ENCODE data around the gene GPC6. TPM values are rescaled to one million over a fixed set of nuclear protein-coding genes. Genes with fewer than 3 reads are reported as not detected.

The GPC6 gene
- total RNA-seq, 1 experiment from 2014 or later, result 5.1 TPM

- no peak for DNase-seq (ENCODE audit: low spot score)
These were observed 41.9 kb downstream of the GPC6 start for GRCh38 chr13:93268327-93269028.

DNA sequence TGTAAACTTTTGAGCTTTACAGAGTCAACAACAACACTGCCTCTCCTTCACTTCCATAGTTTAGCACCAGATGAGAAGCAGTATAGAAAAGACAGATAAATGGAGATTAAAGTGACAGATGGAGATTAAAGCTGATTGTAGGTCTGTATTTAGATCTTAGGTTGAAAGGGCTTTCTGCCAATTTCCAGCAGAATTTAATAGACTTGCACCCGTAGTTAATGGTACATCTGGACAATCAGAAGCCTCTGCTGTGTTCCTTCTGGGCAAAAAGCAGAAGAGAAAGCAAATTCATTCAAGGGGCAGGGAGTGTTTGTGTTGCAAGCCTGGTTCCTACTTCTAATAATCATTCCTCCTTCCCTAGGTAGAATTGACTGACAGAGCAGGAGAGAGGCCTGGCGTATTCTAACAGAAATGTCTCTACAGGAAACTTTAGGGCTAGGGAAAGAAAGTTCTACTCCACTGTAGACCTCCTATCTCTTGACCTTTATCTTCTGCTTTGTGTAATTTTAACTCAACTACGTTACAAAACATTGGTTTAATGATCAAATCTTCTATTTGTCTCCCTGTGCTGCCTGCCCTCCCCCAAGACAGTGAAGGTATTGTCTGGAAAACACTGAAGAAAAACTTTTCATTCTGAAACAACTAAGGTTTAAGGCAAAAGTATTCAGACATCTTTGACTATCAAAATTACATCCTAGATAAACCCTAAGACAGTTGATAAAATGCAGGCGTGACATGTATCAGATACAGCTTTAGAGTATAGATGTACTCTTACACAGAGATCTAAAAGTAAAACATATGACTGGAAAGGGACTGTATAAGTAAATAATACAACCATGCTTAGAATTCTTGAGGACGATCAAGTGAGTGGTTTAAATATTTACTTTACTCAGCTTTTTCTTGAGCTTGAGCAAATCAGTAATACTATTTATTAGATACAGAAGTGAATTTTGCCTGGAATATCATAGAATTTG is 44.4 kb downstream of the GPC6 start:
- DNase-seq (ENCODE audit: low spot score), result no peak

- DNase-seq (ENCODE audit: low spot score), result no peak
These were observed 53.4 kb downstream of the GPC6 start for GRCh38 chr13:93279982-93280381.

DNA sequence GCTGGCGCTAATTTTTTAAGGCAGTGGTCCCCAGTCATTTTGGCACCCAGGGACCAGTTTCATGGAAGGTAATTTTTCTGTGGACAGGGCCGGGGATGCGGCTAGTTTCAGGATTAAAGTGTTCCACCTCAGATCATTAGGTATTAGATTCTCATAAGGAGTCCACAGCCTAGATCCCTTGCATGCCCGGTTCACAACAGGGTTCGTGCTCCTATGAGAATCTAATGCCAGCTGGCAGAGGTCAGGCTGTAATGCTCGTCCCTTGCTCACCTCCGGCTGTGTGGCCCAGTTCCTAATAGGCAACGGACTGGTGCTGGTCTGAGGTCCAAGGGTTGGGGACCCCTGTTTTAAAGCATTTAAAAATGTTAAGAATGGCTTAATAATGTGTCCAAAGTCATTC is 54.1 kb downstream of the GPC6 start:
- no peak for DNase-seq (ENCODE audit: low spot score)

DNA sequence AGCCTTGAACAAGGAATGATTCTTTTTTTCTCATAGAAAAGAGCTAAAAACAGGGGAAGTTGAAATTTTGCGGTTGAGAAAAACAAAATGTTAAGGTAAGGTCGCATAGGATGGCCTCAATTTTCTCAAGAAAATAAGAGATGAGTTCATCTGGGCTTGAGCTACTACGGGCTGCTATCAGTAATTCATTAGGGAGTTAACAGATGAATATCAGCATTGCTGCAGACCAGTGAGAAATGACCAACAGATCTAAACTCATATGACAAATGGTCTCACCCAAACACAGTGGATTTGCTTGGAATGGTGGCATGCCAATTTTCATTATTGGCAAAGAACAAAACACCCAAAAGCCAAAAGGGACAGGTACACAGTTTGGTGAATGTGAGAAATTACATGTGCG is 56.6 kb downstream of the GPC6 start:
- no peak for DNase-seq (ENCODE audit: low spot score)

GRCh38 chr13:93284064-93284463 is 57.5 kb downstream of the GPC6 start:
- DNase-seq (ENCODE audit: low spot score), result no peak

- DNase-seq (ENCODE audit: low spot score), result no peak
These were observed 59.4 kb downstream of the GPC6 start for GRCh38 chr13:93286047-93286446.

- DNase-seq (ENCODE audit: low spot score), result no peak
These were observed 62.4 kb downstream of the GPC6 start for GRCh38 chr13:93289053-93289452.

DNA sequence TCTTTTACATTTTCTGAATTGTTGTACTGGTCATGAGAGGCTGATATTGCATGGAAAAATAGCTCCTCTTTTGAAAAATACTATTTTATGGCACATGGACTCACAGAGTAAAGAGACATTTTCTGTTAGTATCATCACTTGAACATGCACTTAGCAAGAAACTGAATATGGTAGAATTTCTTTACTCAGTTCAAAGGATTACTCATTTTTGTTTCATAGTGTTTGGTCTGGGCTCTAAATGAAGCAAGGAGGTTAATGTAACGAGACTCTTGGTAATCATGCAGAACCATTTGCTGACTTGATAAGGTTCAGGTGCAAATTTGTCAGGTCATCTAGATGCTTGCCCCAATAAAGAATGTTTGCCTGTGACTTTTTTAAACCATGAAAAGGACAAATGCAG is 63.2 kb downstream of the GPC6 start:
- DNase-seq (ENCODE audit: low spot score), result no peak

DNA sequence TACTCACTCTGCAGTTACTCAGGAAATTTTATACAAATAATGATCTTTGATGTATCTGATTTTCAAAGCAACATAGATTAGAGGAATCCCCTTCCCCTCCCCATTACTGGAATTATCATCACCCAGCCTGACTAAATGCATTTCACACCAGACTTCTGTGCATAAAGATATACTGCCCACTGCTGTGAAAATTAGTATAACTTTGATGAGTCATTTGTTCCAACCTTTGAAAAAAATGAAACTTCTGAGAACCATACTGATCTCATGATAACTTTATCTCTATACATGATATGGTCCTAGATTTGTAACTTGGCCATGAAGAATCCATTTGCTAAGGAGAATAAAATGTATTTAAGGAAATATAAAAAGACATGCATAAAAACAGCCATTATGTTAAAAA is 63.9 kb downstream of the GPC6 start:
- peak; percentile 21 for DNase-seq (ENCODE audit: low spot score)

DNA sequence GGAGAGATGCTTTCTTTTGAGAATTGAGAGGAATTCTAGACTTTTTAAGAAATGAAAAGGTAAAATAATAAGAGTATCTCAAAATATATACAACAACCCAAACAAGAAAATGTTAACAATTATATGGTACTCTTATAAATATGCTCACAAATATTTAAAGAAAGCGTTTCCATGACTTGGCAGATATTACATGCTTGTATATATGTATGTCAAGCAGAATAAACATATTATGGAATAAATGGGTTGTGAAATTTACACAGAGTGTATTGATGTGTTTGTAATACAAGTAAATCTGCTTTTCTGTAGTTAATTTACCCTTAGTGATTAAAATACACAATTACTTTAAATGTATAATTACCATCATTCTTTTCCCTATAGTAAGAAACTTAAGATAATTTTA is 65.8 kb downstream of the GPC6 start:
- no peak for DNase-seq (ENCODE audit: low spot score)

DNA sequence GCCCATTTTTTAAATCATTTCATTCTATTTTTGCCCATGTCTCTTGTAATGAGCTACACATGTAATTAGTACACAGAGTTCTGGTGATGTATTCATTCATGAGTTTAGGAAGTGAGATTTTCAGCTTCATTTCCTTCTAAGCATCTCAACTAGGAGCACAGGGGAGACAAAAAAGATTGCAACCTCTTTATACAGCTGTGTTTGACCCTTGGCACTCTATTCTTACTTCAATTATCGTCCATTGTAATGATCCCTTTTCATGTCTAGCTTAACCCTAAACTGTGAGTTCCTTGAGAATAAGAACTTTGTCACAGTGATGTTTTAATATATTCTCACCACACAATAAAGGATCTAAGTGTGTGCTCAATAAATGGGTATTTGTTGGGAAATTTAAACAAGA is 67.1 kb downstream of the GPC6 start:
- no peak for DNase-seq (ENCODE audit: low spot score)

DNA sequence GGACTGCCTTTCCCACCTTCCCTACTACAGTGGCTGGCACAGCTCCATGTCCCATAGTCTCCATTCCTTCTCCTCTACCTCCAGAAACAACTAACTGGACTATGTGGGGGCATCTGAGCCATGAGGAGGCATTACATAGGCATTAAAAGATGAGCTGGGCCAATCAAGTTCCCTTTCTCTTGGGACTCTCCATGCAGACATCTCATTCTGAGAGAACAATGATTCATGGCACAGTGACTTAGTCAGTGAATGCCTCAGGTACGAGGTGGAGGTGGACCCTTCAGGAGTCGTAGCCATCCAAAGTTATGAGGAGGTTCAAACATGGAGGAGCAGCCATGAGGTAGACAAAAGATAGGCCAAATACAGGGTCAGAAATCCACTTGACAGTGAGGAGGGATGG is 70.0 kb downstream of the GPC6 start:
- no peak for DNase-seq (ENCODE audit: low spot score)

GRCh38 chr13:93298713-93299112 is 72.1 kb downstream of the GPC6 start:
- no peak for DNase-seq (ENCODE audit: low spot score)

DNA sequence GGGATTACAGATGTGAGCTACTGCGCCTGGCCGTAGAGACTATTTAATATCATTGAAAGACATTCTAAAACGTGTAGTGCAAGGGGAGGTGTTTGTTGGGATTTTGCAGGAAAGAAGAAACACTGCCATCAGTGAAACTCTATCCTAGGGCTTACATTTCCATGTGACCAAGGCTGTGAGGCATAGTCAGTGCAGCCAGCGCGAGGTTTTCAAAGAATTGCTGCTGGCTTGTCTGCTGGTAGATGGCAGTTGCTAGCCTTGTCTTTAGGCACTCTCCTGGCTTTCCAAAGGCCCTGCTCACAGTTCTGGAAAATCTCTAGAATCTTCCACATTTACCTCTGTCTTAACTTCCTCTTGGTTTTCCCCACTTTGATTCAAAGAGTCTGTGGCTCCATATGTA is 77.5 kb downstream of the GPC6 start:
- DNase-seq (ENCODE audit: low spot score), result no peak

GRCh38 chr13:93304868-93305613 is 78.4 kb downstream of the GPC6 start:
- DNase-seq (ENCODE audit: low spot score), result no peak

GRCh38 chr13:93305886-93306285 is 79.3 kb downstream of the GPC6 start:
- no peak for DNase-seq (ENCODE audit: low spot score)

- no peak for DNase-seq (ENCODE audit: low spot score)
These were observed 80.5 kb downstream of the GPC6 start for GRCh38 chr13:93307136-93307535.

GRCh38 chr13:93307651-93308050 is 81.0 kb downstream of the GPC6 start:
- DNase-seq (ENCODE audit: low spot score), result no peak

DNA sequence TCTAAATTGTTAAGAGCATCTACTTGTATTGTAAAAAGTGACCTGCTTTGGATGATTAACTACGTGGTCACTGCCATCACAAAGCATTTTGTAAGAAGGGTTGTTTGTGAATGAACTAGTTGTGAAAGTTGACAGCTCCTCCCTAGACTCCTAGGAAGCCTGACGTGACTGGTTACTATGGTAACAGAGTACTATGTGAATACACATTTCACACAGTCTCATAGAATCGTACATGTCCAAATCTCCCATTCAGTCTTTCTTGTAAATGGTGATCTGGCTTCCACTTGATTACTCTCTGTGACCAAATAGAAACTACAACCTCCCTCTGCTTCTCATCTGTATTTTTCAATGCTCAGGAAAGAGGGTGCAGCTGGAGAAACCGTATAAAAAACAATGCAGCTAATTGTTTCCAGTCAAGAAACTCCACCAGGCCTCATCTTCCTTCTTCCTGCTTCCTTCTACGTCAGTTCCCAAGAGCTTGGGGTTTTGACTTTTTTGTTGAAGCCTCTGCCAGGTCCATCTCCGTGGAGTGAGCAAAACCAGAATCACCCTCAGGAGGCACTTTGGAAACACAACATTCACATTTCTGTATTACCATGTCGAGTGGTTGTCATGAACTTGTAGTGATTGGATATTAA is 83.4 kb downstream of the GPC6 start:
- peak; percentile 27 for DNase-seq (ENCODE audit: low spot score)

DNA sequence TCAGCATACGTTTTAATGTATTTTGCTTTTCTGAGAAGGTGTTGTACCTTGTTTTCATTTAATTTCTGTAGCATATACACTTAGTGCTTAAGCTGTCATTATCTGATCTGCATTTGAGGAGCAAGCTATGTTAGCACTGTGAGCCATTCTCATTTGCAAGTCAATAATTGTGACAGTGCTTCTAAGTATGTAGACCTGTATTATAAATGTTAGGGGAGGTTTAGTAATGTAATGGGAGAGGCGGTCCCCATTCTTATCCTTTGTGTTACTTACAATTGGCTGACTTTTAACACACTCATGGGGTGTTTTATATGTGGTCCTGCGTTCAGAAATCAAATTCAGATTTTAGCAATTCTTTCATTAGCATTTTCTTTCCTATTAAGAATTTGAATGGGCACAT is 90.2 kb downstream of the GPC6 start:
- DNase-seq (ENCODE audit: low spot score), result no peak

All from A172 (cell line).